Thoracic aorta (tissue), 2 donors: ENCODE results near the gene RHOBTB3. TPM values are rescaled to one million over a fixed set of nuclear protein-coding genes. Genes with fewer than 3 reads are reported as not detected.

ENCODE experiments used
- ATAC-seq: fragments of 150-250 bp; one replicate; pipeline ENCODE4 v1.8.0; 2017; ENCODE audit warnings: low read depth; ENCODE audit not compliant: insufficient number of reproducible peaks, low FRiP score
- DNase-seq: peaks from one replicate; pipeline ENCODE4 v3.0.0-alpha.2; 2020; ENCODE audit warnings: low spot score
- H3K27ac ChIP-seq, 2 donors: fragments of 200-600 bp; sonication (generic); 1 replicate in 1 of 2; 2 replicates in 1 of 2; pipeline ENCODE4 v1.5.1; 2016; ENCODE audit warnings: mild to moderate bottlenecking in 2 of 2, moderate library complexity in 2 of 2
- H3K27me3 ChIP-seq: fragments of 200-600 bp; sonication (generic); replicated peaks from 2 replicates; pipeline ENCODE4 v1.6.0; 2016; ENCODE audit warnings: mild to moderate bottlenecking; ENCODE audit not compliant: insufficient read depth
- H3K36me3 ChIP-seq: fragments of 200-600 bp; sonication (generic); one replicate; pipeline ENCODE4 v1.5.1; 2016
- H3K4me1 ChIP-seq, 2 donors: fragments of 200-600 bp; sonication (generic); 1 replicate in 1 of 2; 2 replicates in 1 of 2; pipeline versions ENCODE4 v1.5.1 to v1.6.0; 2016; ENCODE audit warnings: low read depth in 2 of 2, mild to moderate bottlenecking in 1 of 2; ENCODE audit not compliant: control insufficient read depth in 1 of 2
- H3K4me3 ChIP-seq: fragments of 200-600 bp; sonication (generic); 2 replicates; pipeline ENCODE4 v1.5.1; 2016; ENCODE audit warnings: mild to moderate bottlenecking
- H3K9me3 ChIP-seq: fragments of 200-600 bp; sonication (generic); 2 replicates; pipeline ENCODE4 v1.5.1; 2016
- total RNA-seq, 2 donors: library from RNA; depleted of rRNA; stranded (reverse); fragments of >200 nt; gene quantifications; one replicate each; pipeline versions ENCODE4 v1.1.0 to v1.2.3, GENCODE V29; 2016
- TF ChIP-seq, protein P1 (sequence below): fragments of 200-600 bp; sonication (generic); IDR thresholded peaks from one replicate; pipeline ENCODE4 v1.5.1; 2019; ENCODE audit warnings: antibody characterized with exemption

Gene RHOBTB3
- total RNA-seq, 2 donors from 2014 or later: 34.1 to 71.2 TPM

DNA sequence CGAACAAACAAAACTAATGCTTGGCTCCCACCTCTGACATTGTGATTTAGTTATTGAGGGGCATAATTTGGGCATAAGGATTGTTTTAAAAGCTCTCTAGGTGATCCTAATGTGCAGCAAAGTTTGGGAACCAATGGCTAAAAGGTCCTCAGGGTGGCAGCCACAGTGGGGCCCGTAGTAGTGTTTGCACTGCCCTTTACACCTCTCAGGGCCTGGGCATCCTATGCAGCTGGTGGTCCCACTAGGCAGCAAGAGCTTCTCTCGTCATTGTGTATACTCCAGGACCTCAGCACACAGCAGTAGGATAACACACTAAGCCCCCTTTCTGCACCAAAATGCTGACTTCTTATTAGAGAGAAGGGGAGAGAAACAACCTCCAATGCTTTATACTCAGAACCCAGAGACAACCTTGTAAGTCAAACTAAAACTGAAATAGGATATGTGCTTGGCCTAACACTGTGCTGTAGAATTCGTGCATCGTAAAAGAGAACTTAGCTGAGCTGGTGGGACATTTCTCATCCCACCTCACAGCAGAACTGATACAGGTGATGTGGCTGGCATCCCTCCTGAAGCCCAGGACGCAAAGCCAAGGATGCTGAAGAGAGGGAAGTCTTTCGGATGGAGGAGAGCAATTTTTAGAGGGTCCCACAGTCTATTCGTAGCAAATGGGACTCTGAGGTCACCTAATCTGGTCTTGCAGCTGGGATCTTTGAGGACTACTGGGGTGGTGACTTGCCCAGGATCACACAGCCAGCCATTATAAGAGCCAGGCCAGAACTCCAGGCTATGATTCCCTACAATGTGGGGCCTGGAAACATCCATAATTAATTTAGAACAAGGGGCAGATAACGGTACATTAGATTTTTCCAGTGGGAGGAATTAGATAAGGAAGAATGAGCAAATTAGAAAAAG lies 90.2 kb downstream of the RHOBTB3 start:
- no peaks in the 10 kb centered on the region for H3K27me3 ChIP-seq
- DNase-seq (no peak), ATAC-seq (no peak)
- H3K9me3 ChIP-seq: no peaks in the 10 kb centered on the region
- peak overlapping the region; percentile 97 for H3K4me3 ChIP-seq
- H3K27ac ChIP-seq: peak overlapping the region; percentile 60 to 80
- H3K36me3 ChIP-seq: no peaks in the 10 kb centered on the region
- TF ChIP-seq, protein P1, sequence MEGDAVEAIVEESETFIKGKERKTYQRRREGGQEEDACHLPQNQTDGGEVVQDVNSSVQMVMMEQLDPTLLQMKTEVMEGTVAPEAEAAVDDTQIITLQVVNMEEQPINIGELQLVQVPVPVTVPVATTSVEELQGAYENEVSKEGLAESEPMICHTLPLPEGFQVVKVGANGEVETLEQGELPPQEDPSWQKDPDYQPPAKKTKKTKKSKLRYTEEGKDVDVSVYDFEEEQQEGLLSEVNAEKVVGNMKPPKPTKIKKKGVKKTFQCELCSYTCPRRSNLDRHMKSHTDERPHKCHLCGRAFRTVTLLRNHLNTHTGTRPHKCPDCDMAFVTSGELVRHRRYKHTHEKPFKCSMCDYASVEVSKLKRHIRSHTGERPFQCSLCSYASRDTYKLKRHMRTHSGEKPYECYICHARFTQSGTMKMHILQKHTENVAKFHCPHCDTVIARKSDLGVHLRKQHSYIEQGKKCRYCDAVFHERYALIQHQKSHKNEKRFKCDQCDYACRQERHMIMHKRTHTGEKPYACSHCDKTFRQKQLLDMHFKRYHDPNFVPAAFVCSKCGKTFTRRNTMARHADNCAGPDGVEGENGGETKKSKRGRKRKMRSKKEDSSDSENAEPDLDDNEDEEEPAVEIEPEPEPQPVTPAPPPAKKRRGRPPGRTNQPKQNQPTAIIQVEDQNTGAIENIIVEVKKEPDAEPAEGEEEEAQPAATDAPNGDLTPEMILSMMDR: no peak
- peaks cover 25 to 45% of the 10 kb centered on the region in 2 donors for H3K4me1 ChIP-seq

DNA sequence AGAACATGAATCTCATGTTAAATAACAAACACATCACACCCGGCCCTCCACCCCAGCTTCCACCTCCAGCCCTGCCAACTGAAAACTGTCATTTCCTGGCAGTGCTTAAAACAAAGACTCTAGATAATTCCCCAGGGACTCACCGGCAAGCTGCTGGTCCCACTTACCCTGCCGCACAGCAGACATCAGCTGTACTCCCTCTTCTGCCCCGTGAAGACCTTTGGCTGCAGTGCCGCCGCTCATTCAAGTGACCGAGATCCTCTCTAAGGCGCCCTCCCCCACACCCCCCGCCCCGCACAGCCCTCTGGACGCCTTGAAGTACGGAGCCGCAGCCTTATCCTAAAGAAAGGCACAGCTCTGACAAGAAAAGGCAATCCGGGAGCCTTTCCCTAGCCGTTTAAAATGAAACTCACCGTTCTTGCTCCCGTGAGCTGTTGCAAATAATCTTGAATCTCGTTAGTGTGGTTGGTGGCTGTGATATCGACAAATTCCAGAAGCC lies 91.0 kb downstream of the RHOBTB3 start:
- Histone ChIP-seq H3K4me3 (peak overlapping the region; percentile 97), H3K9me3 (no peaks in the 10 kb centered on the region), H3K27ac (peak overlapping the region; percentile 60 to 80), H3K36me3 (no peaks in the 10 kb centered on the region), H3K4me1 (peaks cover 25 to 45% of the 10 kb centered on the region in 2 donors), H3K27me3 (no peaks in the 10 kb centered on the region)
- no peak for ATAC-seq
- TF ChIP-seq, protein P1: no peak
- DNase-seq: no peak

DNA sequence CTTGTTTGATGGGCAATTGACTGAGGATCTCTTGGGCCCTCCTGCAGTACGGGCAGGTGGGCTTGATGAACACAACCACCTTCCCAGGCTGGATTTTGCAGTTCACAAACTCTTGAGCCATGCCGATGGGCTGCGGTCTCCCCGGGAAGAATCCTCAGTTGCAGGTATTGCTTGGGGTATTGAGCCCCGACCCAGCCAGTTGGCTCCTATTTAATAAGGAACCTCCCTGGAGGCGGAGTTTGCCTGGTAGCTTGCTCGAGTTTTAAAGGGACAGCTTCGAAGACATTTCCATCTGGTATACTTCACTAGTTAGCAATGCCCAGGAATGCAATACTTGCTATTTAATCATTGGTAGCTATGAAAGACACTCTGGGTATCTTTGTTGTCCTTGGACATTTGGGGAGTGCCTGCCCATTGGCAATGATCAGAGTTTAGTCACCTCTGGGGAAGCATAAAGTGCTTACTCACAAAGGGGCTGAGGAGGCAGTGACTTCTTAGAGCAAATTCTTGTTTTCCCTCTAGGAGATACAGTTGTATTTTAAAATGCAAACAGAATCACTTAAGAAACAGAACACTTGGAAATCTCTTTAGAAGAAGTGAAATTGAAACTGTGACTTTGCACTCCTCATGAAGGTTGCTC lies 91.5 kb downstream of the RHOBTB3 start, which contains the start of gene GLRX:
Gene GLRX (minus strand): TSS at position 185 of the 640 bp plus-strand sequence. CDS start 64 bp downstream, at position 121.
- Histone ChIP-seq H3K4me1 (peaks cover 25 to 45% of the 10 kb centered on the region in 2 donors), H3K27ac (peak within 1 kb of the TSS; percentile 60 to 80)

DNA sequence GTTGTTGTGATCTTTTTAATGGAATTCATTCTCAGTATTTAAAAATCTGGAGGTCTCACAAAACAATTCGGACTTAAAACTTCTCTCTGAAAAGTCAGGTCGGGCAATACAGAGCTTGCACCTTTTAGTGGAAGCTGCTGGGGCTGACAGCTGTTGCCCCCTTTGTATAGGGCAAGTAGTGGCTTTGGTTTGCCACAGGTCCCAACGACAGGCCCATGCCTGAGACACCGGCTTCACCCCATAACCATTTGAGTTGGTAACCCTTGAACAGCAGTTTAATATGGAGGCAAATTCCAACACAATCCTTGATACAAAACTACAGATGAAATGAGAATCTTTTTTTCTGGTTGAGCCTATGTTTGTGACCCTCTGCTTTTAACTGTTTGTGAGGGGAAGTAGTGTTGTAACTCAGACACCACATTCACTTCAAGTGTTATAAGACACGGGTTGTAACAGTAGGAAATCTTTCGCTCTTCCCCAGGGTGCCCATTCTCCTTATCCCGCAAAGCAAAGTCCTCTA lies 92.1 kb downstream of the RHOBTB3 start:
- no peak for ATAC-seq
- H3K4me3 ChIP-seq: peak overlapping the region; percentile 97
- peak overlapping the region; percentile 60 to 80 for H3K27ac ChIP-seq
- no peaks in the 10 kb centered on the region for H3K9me3 ChIP-seq
- no peak for DNase-seq
- peaks cover 21 to 45% of the 10 kb centered on the region in 2 donors for H3K4me1 ChIP-seq
- TF ChIP-seq, protein P1: no peak
- no peaks in the 10 kb centered on the region for H3K27me3 ChIP-seq
- H3K36me3 ChIP-seq: no peaks in the 10 kb centered on the region

More for the DNA sequence above, 91.5 kb downstream of the RHOBTB3 start, which contains the start of gene GLRX:
- TF ChIP-seq, protein P1: no peak
- H3K36me3 ChIP-seq: no peaks in the 10 kb centered on the region
- DNase-seq (no peak), ATAC-seq (peak; percentile 63)
- H3K4me3 ChIP-seq: peak within 1 kb of the TSS; percentile 97
- H3K9me3 ChIP-seq: no peaks in the 10 kb centered on the region
- no peaks in the 10 kb centered on the region for H3K27me3 ChIP-seq
